Nephron (organoid): ENCODE measurements around the gene KLF14.
A peak's percentile ranks its signal among the peaks of the same experiment; 100 is the strongest.
"Not testable (repeated sequence)": the region's sequence is repeated elsewhere in the genome, so short reads cannot be mapped to it uniquely, and the experiment has no call there.

ENCODE experiments used
- H3K27ac Mint-ChIP-seq, 3 experiments: 2 replicates each; pipeline ENCODE4 v1.8.0; 2020; ENCODE audit warnings: mixed read lengths in 3 of 3, mild to moderate bottlenecking in 2 of 3, moderate library complexity in 1 of 3
- H3K27me3 Mint-ChIP-seq: 2 replicates; pipeline ENCODE4 v1.8.0; 2021; ENCODE audit warnings: low read depth, mild to moderate bottlenecking, moderate library complexity, mixed read lengths
- H3K36me3 Mint-ChIP-seq: 2 replicates; pipeline ENCODE4 v1.8.0; 2020; ENCODE audit warnings: low read depth, mixed read lengths
- H3K4me1 Mint-ChIP-seq: 2 replicates; pipeline ENCODE4 v1.8.0; 2020; ENCODE audit warnings: mixed read lengths
- H3K4me3 Mint-ChIP-seq, 3 experiments: 2 replicates each; pipeline ENCODE4 v1.8.0; 2020; ENCODE audit warnings: mild to moderate bottlenecking in 3 of 3, mixed read lengths in 3 of 3, moderate library complexity in 2 of 3
- H3K9me3 Mint-ChIP-seq: 2 replicates; pipeline ENCODE4 v1.8.0; 2020; ENCODE audit warnings: mixed read lengths
- CTCF ChIP-seq, 3 experiments: fragments of 200-600 bp; sonication (generic); IDR thresholded peaks; one replicate each; pipeline ENCODE4 v1.5.0; 2021; ENCODE audit warnings: antibody characterized with exemption in 3 of 3; ENCODE audit not compliant: unreplicated experiment in 3 of 3

The KLF14 gene

GRCh38 chr7:130703851-130704250, 30.2 kb downstream of the KLF14 start:
- TF ChIP-seq CTCF (IDR thresholded peaks at IDR 0.05; ENCODE audit: unreplicated experiment in 3 of 3): no peak
- Mint-ChIP-seq H3K9me3 (peaks cover 21% of the 10 kb centered on the region), H3K27me3 (peaks cover 5% of the 10 kb centered on the region), H3K4me1 (no peaks in the 10 kb centered on the region), H3K27ac (no peak overlapping the region), H3K4me3 (no peak overlapping the region), H3K36me3 (no peaks in the 10 kb centered on the region)

GRCh38 chr7:130701650-130702049, 32.4 kb downstream of the KLF14 start:
- no peak for TF ChIP-seq CTCF (IDR thresholded peaks at IDR 0.05; ENCODE audit: unreplicated experiment in 3 of 3)
- Mint-ChIP-seq H3K36me3 (no peaks in the 10 kb centered on the region), H3K4me1 (no peaks in the 10 kb centered on the region), H3K9me3 (peaks cover 15% of the 10 kb centered on the region), H3K27ac (no peak overlapping the region), H3K4me3 (no peak overlapping the region), H3K27me3 (peaks cover 5% of the 10 kb centered on the region)

GRCh38 chr7:130700760-130701159, 33.2 kb downstream of the KLF14 start:
- no peak overlapping the region for H3K27ac Mint-ChIP-seq
- H3K27me3 Mint-ChIP-seq: peaks cover 5% of the 10 kb centered on the region
- no peak for TF ChIP-seq CTCF (IDR thresholded peaks at IDR 0.05; ENCODE audit: unreplicated experiment in 3 of 3)
- no peaks in the 10 kb centered on the region for H3K36me3 Mint-ChIP-seq
- H3K9me3 Mint-ChIP-seq: peaks cover 6% of the 10 kb centered on the region
- H3K4me3 Mint-ChIP-seq: no peak overlapping the region
- H3K4me1 Mint-ChIP-seq: no peaks in the 10 kb centered on the region

GRCh38 chr7:130699686-130700085, 34.3 kb downstream of the KLF14 start:
- Mint-ChIP-seq H3K27ac (no peak overlapping the region), H3K27me3 (peaks cover 5% of the 10 kb centered on the region), H3K4me1 (no peaks in the 10 kb centered on the region)

GRCh38 chr7:130697820-130698219, 36.2 kb downstream of the KLF14 start:
- H3K36me3 Mint-ChIP-seq: no peaks in the 10 kb centered on the region
- H3K4me1 Mint-ChIP-seq: no peaks in the 10 kb centered on the region
- TF ChIP-seq CTCF (IDR thresholded peaks at IDR 0.05; ENCODE audit: unreplicated experiment in 3 of 3): no peak
- no peak overlapping the region for H3K4me3 Mint-ChIP-seq
- peaks cover 8% of the 10 kb centered on the region for H3K27me3 Mint-ChIP-seq
- H3K9me3 Mint-ChIP-seq: peaks cover 3% of the 10 kb centered on the region
- H3K27ac Mint-ChIP-seq: no peak overlapping the region

More at GRCh38 chr7:130699686-130700085, 34.3 kb downstream of the KLF14 start:
- no peak for TF ChIP-seq CTCF (IDR thresholded peaks at IDR 0.05; ENCODE audit: unreplicated experiment in 3 of 3)
- Mint-ChIP-seq H3K4me3 (no peak overlapping the region), H3K36me3 (no peaks in the 10 kb centered on the region), H3K9me3 (peaks cover 6% of the 10 kb centered on the region)

GRCh38 chr7:130695840-130696239, 38.2 kb downstream of the KLF14 start:
- Mint-ChIP-seq H3K27me3 (peaks cover 3% of the 10 kb centered on the region), H3K4me1 (no peaks in the 10 kb centered on the region)
- TF ChIP-seq CTCF (IDR thresholded peaks at IDR 0.05; ENCODE audit: unreplicated experiment in 3 of 3): peak; percentile 27 to 41 (median 30)

GRCh38 chr7:130692396-130692795, 41.6 kb downstream of the KLF14 start:
- H3K4me3 Mint-ChIP-seq, H3K27ac Mint-ChIP-seq, H3K27me3 Mint-ChIP-seq, H3K4me1 Mint-ChIP-seq, H3K9me3 Mint-ChIP-seq, H3K36me3 Mint-ChIP-seq: not testable (repeated sequence)

More at GRCh38 chr7:130695840-130696239, 38.2 kb downstream of the KLF14 start:
- Mint-ChIP-seq H3K36me3 (no peaks in the 10 kb centered on the region), H3K4me3 (no peak overlapping the region), H3K9me3 (no peaks in the 10 kb centered on the region), H3K27ac (no peak overlapping the region)
